ENCODE data around the gene NIN.

DNA sequence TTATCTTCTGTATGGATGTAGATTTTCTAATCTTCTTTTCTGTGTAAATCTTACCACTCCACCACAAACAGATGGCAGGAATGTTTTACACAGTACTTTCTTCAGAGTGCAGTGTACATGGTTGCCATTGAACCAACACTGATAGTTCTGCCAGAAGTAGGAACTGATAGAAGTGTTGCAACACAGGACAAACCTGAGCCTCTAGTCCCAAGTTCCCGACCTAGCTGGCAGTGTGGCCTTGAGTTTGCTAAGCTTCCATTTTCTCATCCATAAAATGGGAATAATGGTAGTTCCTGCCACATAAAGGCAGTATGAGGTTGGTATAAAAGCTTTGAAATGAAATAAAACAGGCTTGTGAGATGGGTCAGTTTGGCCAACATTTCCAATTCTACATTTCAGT is 112.0 kb downstream of the NIN start:
- no peak for TF ChIP-seq POLR2A (IDR thresholded peaks at IDR 0.05; ENCODE audit: low read length)
- no peak for TF ChIP-seq GATA1 (IDR thresholded peaks at IDR 0.05; ENCODE audit: low read depth, low read length)

All from erythroblast (primary cell).